NCI-H1048 (cell line): ENCODE results near the gene BACE2.

ENCODE experiments used
- DNase-seq: peaks from one replicate; lab custom pipeline; 2025; lab: John Stamatoyannopoulos, UW

The BACE2 gene

DNA sequence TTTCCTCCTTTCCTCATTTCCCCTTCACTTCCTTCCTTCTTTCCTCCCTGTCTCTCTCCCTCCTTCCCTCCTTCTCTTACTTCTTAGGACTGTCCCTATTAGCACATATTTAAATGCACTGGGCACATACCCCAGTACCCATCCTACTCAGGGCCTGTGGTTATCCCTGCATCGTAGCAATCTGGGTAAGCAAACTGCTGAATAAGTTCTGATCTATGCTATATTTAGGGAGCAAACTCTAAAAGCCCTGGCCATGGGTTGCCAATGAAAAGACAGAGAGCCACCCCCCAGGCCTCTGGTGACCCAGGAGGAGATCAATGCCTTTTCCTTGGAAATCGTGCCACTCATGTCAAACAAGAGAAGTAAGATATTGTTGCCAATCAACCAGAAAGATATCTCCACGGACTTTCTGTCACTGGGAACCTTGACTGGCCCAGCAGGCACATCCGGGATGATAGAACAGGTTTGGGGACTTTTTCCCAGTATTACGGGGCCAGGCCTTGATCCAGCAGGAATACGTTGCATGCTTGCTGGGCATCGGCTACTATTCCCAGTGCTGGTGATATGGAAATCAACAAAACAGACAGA lies 154.0 kb downstream of the BACE2 start:
- no peak for DNase-seq

- DNase-seq, result no peak
These were observed 154.8 kb downstream of the BACE2 start for GRCh38 chr21:41322496-41323382.

DNA sequence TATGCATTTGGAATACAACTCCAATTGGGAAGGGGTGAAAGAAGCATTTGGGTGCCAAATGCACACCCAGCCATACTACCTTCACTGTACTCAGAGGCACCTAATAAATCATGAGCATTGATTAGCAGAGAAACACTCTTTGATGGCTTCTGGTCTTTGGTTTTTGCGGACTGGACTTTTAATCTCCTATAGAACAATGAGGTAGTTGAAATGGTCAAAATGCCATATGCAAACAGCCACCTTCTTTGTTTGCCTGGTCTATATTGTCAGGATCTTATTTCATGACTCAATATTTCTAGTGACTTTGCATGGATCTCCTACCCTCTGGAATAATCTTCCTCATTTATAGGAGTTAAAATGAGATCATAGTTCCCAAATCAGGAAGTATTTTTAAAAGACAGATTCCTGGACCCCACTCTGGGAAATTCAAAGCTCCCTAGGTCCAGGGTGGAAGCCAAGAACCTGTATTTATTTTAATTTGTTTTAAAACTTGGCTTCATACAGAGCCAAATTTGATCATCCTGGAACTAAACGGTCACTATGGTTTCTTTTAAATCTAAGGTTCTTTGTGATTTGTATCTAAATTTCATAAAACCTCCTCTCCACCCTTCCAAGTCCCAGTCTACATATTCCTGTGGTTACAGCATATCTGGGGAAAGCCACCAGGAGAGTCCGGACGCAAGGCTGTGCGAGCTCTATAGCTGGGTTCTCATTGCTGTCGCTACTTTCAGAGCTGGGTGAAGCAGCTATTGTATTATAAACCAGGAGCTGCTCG lies 157.4 kb downstream of the BACE2 start:
- DNase-seq, result no peak

- DNase-seq, result no peak
These were observed 158.6 kb downstream of the BACE2 start for GRCh38 chr21:41326414-41327080.

- no peak for DNase-seq
These were observed 159.8 kb downstream of the BACE2 start for GRCh38 chr21:41327753-41328152.

GRCh38 chr21:41328660-41329607 lies 161.0 kb downstream of the BACE2 start:
- DNase-seq, result no peak
